Mucosa of descending colon (tissue), 3 donors: ENCODE results near the gene FGA. TPM values are rescaled to one million over a fixed set of nuclear protein-coding genes. Genes with fewer than 3 reads are reported as not detected.

Experiments used
- ATAC-seq: fragments of 200-7000 bp; cut with Tn5 transposase; one replicate; pipeline ENCODE4 v1.9.1; 2020; ENCODE audit warnings: mild to moderate bottlenecking, moderate library complexity
- DNase-seq, 3 donors: peaks; one replicate each; pipeline ENCODE4 v3.0.0-alpha.2; 2020
- H3K36me3 ChIP-seq: fragments of 200-600 bp; one replicate; pipeline ENCODE4 v1.8.0; 2021; ENCODE audit warnings: low read depth, mild to moderate bottlenecking
- H3K4me1 ChIP-seq: fragments of 200-600 bp; one replicate; pipeline ENCODE4 v1.8.0; 2021; ENCODE audit warnings: low read depth, mild to moderate bottlenecking
- H3K4me3 ChIP-seq: fragments of 200-600 bp; one replicate; pipeline ENCODE4 v1.8.0; 2021; ENCODE audit warnings: mild to moderate bottlenecking
- H3K9me3 ChIP-seq: fragments of 200-600 bp; one replicate; pipeline ENCODE4 v1.8.0; 2021; ENCODE audit warnings: mild to moderate bottlenecking
- intact Hi-C, 2 donors: fragments of 100-400 bp; cut with DNase I in 1 of 2; cut with micrococcal nuclease in 1 of 2; formaldehyde crosslinking; loops; one replicate each; pipeline versions ENCODE4 v1.11.0 to v1.11.1; 2022; cut with DNase I, micrococcal nuclease
- total RNA-seq, 3 donors: library from RNA; stranded (reverse); fragmentation: NEBNext Ultra II Directional in 2 of 3; extraction: Animal tissue kit (Norgen Biotek cat#: 25700) in 2 of 3; gene quantifications; one replicate each; pipeline versions ENCODE4 v1.2.1 to v1.2.4, GENCODE V29; 2021 to 2023
- TF ChIP-seq, protein P1 (sequence below): fragments of 200-600 bp; IDR thresholded peaks from one replicate; pipeline ENCODE4 v1.8.0; 2022; ENCODE audit warnings: antibody characterized with exemption, mild to moderate bottlenecking
- donor health status: DM: no; HTN: no; CAD: no; lungs with moderate emphysema.
- donor health status: DM: no; HTN: no; CAD: no.
- donor health status: DM: no; HTN: yes; CAD: no.

The FGA gene
- total RNA-seq, 3 donors from 2014 or later, result 0.84 TPM; not detected in 2

DNA sequence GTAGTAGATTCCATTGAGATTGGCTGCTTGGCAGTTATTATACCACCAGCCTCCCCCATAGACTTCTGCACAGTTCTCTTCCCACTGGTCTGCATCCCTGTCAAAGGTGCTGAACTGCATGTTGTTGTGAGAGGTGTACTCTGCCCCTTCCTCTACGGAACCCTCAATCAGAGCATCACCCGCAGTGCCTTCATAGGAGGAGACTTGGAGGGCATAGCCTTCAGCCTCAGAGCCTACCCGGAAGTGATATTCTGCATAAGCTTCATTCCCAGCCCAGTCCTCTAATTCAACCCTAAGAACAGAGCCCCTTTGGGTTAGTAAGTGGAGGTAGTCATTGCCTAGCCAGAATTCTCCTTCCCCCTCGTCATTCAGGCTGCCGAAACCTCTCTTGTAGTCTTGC, 6.3 kb downstream of the FGA start:
- TF ChIP-seq, protein P1, sequence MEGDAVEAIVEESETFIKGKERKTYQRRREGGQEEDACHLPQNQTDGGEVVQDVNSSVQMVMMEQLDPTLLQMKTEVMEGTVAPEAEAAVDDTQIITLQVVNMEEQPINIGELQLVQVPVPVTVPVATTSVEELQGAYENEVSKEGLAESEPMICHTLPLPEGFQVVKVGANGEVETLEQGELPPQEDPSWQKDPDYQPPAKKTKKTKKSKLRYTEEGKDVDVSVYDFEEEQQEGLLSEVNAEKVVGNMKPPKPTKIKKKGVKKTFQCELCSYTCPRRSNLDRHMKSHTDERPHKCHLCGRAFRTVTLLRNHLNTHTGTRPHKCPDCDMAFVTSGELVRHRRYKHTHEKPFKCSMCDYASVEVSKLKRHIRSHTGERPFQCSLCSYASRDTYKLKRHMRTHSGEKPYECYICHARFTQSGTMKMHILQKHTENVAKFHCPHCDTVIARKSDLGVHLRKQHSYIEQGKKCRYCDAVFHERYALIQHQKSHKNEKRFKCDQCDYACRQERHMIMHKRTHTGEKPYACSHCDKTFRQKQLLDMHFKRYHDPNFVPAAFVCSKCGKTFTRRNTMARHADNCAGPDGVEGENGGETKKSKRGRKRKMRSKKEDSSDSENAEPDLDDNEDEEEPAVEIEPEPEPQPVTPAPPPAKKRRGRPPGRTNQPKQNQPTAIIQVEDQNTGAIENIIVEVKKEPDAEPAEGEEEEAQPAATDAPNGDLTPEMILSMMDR, result no peak
- no peaks in the 10 kb centered on the region for H3K36me3 ChIP-seq
- no peaks in the 10 kb centered on the region for H3K4me1 ChIP-seq
- ATAC-seq (no peak), DNase-seq (no peak)
- H3K4me3 ChIP-seq, result no peak overlapping the region
- intact Hi-C loops, result no loop called here
- no peaks in the 10 kb centered on the region for H3K9me3 ChIP-seq

DNA sequence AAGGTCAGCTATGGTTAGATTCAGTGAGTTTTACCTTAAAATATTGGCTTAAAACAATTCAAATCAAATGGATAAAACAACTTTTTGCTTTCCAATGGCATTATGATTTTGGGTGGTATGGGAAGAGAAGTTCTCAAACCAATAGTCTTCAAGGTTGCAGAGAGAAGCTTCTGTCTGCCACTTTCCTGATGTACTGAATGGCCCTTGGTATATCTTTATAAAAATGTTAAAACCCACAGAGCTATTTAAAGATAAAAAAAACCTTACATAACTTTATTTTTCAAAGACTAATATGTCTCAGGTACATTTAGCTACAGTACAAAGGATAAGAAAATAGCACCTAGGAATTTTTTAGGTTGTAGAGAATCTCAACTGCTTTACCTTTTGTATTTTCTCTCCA, 6.9 kb downstream of the FGA start:
- DNase-seq (no peak), ATAC-seq (no peak)
- no peaks in the 10 kb centered on the region for H3K4me1 ChIP-seq
- no peak overlapping the region for H3K4me3 ChIP-seq
- intact Hi-C loops, result no loop called here
- TF ChIP-seq, protein P1, result no peak
- no peaks in the 10 kb centered on the region for H3K9me3 ChIP-seq
- H3K36me3 ChIP-seq, result no peaks in the 10 kb centered on the region

DNA sequence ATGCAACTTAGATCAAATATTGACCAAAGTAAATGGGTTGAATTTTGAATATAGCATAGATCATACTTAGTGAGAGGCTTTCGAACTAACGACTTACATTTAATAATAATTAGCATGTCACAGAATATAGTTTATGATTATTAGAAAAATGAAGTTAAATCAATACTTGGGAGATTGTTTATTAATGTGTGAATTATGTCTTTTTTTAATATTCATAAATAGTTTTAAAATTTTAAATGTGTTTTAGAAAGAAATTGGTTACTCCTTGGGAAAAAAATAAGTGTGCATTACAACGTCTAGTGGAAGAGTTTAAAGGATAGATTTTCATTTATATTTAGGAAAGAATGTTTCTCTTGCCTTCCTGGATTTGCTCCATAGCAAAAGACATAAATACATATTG, 7.3 kb downstream of the FGA start:
- Histone ChIP-seq H3K36me3 (no peaks in the 10 kb centered on the region), H3K4me1 (no peaks in the 10 kb centered on the region), H3K4me3 (no peak overlapping the region), H3K9me3 (no peaks in the 10 kb centered on the region)
- TF ChIP-seq, protein P1, result no peak
- ATAC-seq, result no peak
- no peak for DNase-seq
- intact Hi-C loops, result no loop called here

DNA sequence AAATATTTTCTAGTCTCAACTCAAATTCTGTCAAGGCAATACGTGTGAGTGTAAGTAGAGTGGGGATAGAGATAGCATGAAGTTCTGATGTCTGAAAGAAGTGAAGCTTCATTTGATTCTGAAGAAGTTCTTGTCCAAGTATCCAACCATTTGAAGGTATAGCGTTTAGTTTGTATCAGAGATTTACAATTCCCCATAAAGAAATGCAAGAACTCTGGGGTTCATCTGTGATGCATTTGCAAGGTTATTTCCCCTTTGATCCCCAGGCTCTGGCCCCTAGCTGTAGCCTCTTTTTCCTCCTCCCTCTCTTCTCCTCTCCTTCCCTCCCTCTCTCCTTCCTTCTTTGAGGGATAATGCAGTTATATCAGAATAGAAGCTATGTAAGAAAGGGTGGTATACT, 7.8 kb downstream of the FGA start:
- TF ChIP-seq, protein P1, result no peak
- DNase-seq, result no peak
- H3K36me3 ChIP-seq, result no peaks in the 10 kb centered on the region
- no peak for ATAC-seq
- H3K4me1 ChIP-seq, result no peaks in the 10 kb centered on the region
- intact Hi-C loops, result no loop called here
- H3K9me3 ChIP-seq, result no peaks in the 10 kb centered on the region
- H3K4me3 ChIP-seq, result no peak overlapping the region

DNA sequence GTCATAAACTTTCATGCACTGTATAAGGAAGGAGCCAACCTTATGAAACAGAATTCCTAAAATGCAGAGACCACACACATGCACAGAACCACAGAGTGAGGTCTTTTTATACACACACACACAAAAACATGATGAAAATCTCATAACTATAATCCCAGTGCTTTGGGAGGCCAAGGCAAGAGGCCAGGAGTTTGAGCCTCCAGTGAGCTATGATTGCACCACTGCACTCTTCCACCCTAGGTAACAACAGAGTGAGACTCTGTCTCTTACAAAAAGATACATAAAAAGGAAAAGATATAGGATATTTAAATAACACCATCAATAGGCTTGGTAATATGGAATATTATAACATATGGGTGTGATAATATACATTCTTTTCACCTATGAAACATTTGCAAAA, 10.6 kb downstream of the FGA start:
- no peaks in the 10 kb centered on the region for H3K36me3 ChIP-seq
- ATAC-seq (no peak), DNase-seq (no peak)
- H3K9me3 ChIP-seq, result no peaks in the 10 kb centered on the region
- H3K4me3 ChIP-seq, result no peak overlapping the region
- intact Hi-C loops, result no loop called here
- no peaks in the 10 kb centered on the region for H3K4me1 ChIP-seq
- TF ChIP-seq, protein P1, result no peak

DNA sequence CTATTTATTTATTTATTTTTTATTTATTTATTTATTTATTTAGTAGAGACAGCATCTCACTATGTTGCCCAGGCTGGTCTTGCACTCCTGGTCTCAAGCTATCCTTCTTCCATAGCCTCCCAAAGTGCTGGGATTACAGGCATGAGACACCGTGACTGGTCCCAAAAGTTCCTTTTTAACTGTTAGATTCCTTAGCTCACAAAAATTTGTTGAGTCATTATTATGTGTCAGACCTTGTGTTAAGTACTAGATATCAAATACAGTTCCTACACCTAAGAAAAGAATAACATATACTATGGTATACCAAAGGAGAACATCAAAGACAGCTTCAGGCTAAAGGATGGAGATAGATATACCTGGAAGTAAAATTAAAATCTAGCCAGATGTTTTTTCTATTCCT, 11.6 kb downstream of the FGA start:
- no peaks in the 10 kb centered on the region for H3K9me3 ChIP-seq

More for the DNA sequence above, 11.6 kb downstream of the FGA start:
- TF ChIP-seq, protein P1, result no peak
- DNase-seq (no peak), ATAC-seq (no peak)
- no peaks in the 10 kb centered on the region for H3K4me1 ChIP-seq
- intact Hi-C loops, result no loop called here
- H3K36me3 ChIP-seq, result no peaks in the 10 kb centered on the region
- H3K4me3 ChIP-seq, result no peak overlapping the region
